Stimulated activated CD4-positive, alpha-beta T cell treated with anti-CD3 and anti-CD28 coated beads, TNF-alpha, amount 100 ng/mL, for 48 hours (primary cell): ENCODE results near the gene ASTE1.
"Not testable (repeated sequence)": the region's sequence is repeated elsewhere in the genome, so short reads cannot be mapped to it uniquely, and the experiment has no call there.

ENCODE experiments used
- DNase-seq, 3 donors: peaks; one replicate each; pipeline ENCODE4 v3.0.0-alpha.2; 2020; ENCODE audit warnings: low read depth in 3 of 3

The ASTE1 gene

DNA sequence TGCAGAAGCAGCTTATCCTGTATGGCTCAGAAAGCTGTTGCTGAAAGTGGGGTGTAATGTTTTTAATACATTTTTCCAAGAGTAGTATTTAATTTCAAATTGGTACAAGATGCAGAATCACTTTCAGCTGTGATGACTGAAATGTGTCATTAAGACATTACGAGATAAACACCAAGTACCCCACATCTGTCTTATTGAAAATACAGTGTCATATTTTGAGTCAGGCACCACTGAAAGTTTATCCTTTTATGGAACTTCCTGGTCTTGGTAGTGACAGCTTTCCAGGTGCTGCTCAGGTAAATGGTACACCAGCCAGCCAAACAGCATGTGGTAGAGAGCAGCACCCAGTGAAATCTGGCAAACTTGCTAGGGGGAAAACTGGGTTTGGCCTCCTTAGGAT, 16.9 kb downstream of the ASTE1 start:
- DNase-seq = no peak

GRCh38 chr3:131008326-131008725, 18.3 kb downstream of the ASTE1 start:
- no peak for DNase-seq

- DNase-seq = no peak
These were observed 18.8 kb downstream of the ASTE1 start for GRCh38 chr3:131007782-131008181.

DNA sequence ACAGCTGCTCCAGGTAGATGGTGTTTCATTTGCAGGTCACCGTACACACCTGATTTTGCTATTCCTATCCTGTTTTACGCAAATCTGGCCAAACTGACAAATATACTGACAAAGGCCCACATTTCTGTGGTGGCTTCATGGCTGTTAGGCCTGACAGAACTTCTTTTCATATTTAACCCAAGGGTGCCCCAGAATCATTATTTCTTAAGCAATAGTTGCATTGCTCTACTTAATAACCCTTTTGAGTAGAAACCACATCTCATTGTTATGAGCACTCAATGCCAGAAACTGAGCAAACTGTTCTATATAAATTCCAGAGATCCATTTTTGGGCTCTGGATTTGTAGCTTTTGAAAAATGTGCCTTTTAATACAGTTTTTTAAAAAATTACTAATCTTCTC, 19.4 kb downstream of the ASTE1 start:
- no peak for DNase-seq

GRCh38 chr3:131004603-131005002, 22.0 kb downstream of the ASTE1 start:
- DNase-seq = no peak

- no peak for DNase-seq
These were observed 25.6 kb downstream of the ASTE1 start for GRCh38 chr3:131001071-131001470.

DNA sequence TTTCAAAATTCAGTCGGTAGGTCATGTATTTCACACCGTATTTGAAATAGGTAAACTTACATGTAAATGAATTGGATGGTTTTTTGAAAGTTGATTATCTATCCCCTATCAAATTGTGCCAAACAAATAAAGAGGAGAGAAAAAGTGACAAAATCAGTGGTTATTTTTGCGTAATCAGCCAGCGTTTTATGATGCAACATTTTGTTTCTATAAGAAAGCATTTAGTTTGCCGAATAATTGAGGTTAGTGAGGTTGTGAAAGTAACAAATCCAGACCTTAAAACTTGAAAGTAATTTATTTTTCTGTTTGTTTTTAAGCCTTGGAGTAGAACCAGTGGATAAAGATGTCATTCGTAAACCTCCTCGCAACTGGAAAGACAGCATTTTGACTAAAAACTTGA, 29.3 kb downstream of the ASTE1 start:
- no peak for DNase-seq

- no peak for DNase-seq
These were observed 34.3 kb downstream of the ASTE1 start for GRCh38 chr3:130992344-130992743.

DNA sequence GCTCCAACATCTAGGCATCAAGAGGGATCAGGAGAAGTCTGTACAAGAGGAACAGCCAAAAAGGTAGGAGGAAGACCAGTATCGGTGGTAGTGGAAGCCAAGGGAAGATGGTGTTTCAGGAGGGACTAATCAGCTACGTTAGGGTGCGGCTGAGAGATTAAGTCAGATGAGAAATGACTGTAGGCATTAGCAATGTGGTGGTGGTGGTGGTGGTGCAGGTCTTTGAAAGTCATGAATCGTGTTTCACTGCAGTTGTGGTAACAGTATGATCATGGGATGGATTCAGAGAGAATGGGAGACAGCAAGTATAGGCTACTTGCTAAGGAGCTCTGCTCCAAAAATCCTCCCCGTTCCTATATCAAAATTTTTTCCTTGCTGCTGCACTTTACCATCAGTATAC, 35.5 kb downstream of the ASTE1 start:
- no peak for DNase-seq

DNA sequence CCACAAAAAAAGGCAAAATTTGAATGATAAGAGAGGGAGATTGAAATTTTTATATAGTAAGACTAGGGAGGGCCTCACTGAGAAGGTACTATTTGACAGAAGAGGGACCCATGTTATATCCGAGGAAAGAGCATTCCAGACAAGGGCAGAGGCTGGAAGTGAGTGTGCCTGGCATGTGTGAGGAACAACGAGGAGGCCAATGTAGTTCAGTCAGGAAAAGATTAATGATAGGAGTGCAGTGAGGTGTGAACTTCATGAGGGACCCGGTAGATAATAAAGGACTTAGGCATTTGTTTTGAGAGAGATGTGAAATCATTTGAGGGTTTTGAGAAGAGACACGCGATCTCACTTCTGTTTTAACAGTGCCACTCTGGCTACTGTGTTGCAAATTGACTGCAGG, 36.3 kb downstream of the ASTE1 start:
- DNase-seq = no peak

DNA sequence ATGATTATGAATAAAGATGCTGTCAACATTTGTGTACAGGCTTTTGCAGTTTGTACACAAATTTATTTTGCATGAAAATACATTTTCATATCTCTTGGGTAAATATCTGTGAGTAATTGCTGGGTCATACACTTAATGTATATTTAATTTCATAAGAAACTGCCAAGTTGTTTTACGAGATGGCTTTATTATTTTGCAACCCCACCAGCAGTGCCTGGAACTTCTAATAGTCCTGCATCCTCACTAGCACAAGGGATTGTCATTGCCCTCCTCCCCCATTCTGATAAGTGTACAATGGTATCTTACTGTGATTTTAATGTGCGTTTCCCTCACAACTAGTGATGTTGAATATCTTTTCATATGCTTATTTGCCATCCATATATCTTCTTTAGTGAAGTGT, 45.2 kb downstream of the ASTE1 start:
- DNase-seq = no peak

- DNase-seq = no peak
These were observed 47.5 kb downstream of the ASTE1 start for GRCh38 chr3:130979117-130979516.

GRCh38 chr3:130976706-130977105, 49.9 kb downstream of the ASTE1 start:
- DNase-seq = no peak

DNA sequence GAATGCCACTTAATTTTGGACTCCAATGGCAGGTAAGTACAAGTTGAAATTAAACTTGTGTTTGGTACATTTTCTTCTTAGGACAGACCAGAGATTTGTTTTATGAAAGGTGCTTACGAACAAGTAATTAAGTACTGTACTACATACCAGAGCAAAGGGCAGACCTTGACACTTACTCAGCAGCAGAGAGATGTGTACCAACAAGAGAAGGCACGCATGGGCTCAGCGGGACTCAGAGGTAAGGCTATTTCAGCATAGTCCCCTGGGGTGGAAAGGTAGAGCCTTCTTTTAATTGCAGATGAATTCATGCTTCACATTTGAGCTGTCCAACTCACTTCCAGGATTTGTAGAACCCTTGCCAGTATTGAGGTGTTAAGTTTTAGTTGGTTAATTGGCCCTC, 51.4 kb downstream of the ASTE1 start:
- no peak for DNase-seq

DNA sequence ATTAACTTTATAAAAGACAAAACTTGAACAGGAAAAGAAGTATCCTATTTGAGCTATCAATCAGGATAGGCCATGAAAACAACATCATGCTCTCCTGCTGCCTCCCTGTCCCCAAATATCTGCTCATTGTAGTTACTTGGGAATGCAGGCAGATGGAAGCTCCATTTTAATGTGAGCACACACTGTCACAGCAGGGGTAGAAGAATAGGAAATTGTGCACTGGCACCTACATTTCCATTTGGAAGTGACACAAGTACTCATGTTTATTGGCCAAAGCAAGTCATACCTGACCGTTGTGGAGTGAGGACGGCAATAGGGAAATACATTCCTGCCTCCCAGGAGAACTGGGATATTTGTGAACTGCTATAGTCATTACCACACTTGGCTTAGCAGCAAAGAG, 52.4 kb downstream of the ASTE1 start:
- DNase-seq = no peak

- DNase-seq = no peak
These were observed 53.2 kb downstream of the ASTE1 start for GRCh38 chr3:130973406-130973805.

GRCh38 chr3:130972592-130972991, 54.0 kb downstream of the ASTE1 start:
- not testable (repeated sequence) for DNase-seq

GRCh38 chr3:130971208-130971607, 55.4 kb downstream of the ASTE1 start:
- no peak for DNase-seq

DNA sequence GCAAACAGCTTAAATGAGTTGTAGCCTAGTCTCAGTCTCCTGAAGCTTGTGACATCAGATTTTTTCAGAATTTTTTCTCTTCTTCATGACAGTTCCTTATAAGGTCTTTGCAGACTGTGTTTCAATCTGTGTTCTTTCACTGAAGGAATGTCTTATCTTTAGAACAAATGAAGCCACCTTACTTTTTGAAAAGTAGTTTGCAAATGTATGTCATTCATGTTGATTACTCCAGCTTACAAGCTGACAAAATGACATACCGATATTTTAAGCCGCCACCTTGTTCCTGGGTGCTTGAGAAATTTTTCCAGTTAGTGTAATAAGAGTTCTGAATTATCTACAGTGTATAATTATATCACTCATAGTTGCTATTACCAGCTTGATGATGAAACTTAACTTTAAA, 57.0 kb downstream of the ASTE1 start:
- DNase-seq = no peak

DNA sequence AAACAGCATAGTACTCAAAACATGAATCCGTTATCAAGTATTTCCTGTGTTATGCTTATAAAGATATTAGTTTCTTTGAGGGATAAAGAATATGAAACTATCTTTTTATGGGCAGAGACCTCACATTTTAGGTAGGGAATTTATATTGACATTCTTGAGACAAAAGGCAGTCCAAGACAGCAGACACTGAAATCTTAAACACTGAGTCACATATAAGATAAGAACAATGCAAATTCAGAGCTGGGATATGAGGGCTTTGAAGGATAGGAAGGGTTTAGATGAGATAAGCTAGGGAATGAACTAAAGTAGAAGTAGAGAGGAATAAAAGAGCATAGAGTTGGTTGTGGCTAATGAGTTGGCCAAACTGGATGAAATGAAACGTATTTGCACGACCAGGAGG, 58.4 kb downstream of the ASTE1 start:
- DNase-seq = no peak

DNA sequence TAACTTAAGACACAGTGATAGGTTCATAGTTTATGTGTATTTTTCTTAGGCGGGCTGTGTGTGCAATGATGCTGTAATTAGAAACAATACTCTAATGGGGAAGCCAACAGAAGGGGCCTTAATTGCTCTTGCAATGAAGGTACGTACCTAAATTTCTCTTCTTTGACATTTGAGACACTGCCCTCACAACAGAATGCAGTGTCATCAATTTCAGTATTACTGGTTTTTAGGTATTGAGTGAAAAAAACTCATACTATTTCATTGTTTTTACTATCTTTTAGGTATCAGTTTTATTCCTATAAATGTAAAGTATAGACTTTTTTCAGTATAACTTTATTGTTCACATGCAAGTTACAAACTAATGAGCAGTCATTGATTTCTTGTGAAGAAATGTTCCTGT, 59.3 kb downstream of the ASTE1 start:
- no peak for DNase-seq

GRCh38 chr3:130963878-130964277, 62.7 kb downstream of the ASTE1 start:
- DNase-seq = no peak
